GM18870 (cell line): ENCODE results near the gene TMEM183A.
"Not testable (repeated sequence)": the region's sequence is repeated elsewhere in the genome, so short reads cannot be mapped to it uniquely, and the experiment has no call there.

ENCODE experiments used
- ATAC-seq: cut with Tn5 transposase; IDR thresholded peaks from one replicate; pipeline ENCODE4 v1.9.1; 2021; ENCODE audit warnings: moderate library complexity; ENCODE audit not compliant: unreplicated experiment

TMEM183A gene

DNA sequence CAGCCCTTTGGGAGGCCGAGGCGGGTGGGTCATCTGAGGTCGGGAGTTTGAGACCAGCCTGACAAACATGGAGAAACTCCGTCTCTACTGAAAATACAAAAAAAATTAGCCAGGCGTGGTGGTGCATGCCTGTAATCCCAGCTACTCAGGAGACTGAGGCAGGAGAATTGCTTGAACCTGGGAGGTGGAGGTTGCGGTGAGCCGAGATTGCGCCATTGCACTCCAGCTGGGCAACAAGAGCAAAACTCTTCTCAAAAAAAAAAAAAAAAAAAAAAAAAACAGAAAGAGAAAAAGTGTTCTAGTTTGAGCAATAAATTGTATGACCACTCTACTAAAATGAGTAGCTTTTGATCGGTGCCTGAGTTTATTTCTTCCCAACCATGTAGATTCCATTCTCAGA lies 21.1 kb upstream of the TMEM183A start:
- ATAC-seq: not testable (repeated sequence)

DNA sequence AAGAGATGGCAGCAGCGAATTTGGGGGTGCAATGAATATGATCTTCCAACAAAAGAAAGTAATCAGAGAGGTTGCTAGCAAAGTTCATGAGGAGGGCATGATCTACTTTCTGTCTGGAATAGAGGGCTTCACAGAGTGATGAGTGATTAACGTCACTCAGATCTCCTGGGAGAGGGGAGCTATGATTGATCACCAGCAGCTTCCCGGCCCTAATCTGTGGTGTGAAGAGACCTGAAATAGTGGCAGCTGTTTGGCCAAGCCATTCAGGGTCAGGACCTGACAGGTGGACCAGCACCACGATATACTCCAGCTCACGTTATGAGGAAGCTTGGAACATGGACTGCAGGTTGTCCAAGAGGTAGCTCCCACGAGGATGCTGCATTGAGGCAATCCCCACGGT lies 19.9 kb upstream of the TMEM183A start:
- ATAC-seq: no peak

DNA sequence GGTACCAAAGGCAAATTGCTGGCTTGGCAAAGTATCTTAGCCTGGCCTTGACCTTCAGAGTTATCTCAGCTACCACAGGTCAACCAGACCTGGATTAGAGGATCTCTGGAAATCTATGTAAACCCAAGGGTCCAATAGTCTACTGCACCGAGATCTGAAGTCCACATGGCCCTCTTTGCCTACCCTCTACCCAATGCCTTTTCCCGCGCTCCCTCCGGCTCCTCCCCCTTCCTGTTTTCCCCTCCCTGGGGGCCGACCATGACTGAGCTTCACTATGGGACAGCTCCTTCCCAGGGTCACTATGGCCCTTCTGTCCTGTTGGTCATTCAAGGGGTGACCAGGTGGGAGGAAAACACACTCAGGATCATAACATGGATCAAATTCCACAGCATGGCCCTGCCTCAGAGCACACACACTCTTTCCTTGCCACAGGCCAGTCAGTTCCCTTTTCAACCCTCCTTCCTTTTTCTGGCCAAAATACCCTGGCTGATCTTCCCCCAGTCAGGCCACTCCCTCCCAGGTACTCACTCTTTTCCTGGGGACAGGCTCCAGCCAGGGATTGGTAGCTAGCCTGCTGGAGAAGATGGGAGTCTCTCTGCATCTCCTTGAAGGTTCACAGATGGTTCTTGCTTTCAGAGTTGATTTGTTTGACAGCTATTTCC lies 19.1 kb upstream of the TMEM183A start:
- no peak for ATAC-seq

DNA sequence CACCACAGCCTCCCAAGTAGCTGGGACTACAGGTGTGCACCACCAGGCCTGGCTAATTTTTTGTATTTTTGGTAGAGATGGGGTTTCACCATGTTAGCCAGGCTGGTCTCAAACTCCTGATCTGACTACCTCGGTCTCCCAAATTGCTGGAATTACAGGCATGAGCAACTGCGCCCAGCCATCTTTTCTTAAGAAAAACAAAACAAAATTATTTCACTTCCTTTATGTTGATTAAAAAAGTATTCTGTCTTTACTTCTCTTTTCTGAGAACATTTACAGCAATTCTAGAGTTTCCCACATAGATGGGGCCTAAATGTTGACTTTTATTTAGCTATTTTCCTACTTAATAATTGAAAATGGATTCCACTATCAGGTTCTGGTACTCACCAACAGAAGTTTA lies 17.3 kb upstream of the TMEM183A start:
- ATAC-seq: no peak

DNA sequence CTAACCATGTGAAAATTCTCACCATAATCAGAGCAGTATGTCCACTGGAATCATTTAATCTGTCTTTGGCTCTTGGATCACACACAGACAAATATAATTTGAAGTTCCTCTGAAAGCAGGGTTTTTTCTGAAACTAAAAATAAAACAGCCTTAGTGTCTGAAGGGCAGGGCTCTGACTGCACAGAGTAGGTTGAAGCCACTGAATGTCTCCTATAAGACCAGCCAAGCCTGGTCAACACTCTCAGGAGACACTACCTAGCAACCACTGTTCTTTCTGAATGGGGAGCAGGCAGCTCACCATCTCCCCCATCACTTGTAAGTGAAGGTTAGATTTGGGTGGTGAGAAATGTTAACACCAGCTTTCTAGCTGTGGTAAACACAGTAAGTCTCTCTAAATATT lies 16.1 kb upstream of the TMEM183A start:
- ATAC-seq: no peak

DNA sequence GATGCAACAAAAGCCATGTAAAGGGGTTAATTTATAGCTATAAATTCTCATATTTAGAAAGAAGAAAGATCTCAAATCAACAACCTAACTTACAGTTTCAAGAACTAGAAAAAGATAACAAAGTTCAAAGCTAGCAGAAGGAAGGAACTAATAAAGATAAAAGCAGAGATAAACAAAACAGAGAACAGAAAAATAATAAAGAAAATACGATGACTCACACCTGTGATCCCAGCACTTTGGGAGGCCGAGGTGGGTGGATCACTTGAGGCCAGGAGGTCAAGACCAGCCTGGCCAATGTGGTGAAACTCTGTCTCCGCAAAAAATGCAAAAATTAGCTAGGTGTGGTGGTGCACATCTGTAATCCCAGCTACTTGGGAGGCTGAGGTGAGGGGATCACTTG lies 12.4 kb upstream of the TMEM183A start:
- no peak for ATAC-seq

DNA sequence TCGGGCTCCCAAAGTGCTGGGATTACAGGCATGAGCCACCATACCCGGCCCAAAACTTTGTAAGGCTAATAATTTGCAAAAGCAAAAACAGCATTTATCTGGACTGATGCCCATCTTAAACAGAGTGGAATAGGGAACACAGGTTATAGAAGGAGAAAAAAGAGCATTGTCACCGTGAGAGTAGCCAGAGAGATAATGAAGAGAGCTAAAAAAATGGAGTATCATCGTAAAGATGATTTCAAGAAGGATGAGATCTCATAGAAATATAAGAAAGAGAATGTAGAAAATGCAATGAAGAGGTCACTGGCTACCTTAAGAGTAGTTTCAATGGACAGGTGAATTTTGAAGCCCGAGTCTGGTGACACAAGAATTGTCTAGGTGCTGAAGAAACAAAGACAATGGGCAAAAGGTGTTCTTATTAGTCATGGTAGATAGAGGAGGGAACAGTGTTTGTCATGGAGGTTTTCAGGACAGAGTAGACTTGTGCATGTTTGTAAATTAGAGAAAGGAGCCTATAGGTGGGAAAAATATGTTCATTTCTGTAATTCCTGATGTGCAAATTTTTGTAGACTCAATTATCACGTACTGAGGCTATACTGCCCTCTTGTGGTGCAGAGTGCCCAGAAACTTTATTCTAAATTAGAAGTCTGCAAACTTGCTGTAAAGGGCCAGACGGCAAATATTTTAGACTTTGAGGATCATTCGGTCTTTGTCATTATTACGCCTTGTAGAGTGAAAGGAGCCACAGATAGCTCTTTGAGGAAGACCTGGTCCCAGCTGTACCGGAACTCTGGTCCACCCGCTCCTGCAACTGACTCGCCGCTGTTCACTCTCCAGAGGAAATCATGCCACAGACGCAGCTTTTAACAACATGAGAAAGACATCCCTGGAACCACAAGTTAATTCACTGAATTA lies 8.1 kb upstream of the TMEM183A start:
- no peak for ATAC-seq

DNA sequence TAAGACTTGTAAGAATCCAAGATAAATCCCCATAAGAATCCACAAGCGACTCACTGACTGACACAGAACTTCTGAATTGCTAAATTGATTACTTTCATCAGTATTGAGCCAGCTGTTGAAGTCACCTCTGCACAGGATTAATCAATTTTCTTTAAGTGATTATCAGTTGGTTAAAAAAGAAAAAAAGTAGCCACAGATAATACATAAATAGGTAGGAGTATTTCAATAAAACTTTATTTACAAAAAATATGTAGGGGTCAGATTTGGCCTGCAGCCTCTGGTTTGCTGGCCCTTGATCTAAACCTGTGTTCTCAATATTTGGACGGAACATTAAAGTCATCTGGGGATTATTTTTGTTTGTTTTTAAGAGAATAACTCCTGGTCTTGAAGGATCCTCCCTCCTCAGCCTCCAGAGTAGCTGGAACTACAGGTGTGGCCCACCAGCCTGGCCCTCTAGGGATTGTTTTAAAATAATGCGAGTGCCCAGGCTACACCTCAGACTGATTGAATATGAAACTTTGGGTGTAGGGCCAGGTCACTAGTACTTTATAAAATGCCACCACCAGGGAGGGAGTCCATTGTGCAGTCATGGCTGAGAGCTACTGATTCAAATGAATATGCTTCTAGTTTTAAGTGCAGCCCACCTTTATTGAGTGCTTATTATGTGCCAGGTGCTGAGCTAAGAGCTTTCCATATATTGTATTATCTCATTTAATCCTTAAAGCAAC lies 6.8 kb upstream of the TMEM183A start:
- no peak for ATAC-seq

DNA sequence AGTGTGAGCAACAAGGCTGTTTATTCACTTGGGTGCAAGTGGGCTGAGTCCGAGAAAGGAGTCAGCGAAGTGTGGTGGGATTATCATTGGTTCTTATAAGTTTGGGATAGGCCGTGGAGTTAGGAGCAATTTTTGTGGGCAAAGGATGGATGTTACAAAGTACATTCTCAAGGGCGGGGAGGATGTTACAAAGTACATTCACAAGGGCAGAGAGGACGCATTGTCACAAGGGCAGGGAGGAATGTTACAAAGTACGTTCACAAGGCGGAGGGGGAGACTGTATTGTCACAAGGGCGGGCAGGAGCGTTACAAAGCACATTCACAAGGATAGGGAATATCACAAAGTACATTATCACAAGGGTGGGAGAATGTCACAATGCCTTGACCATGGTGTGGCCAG lies 5.2 kb upstream of the TMEM183A start:
- no peak for ATAC-seq

DNA sequence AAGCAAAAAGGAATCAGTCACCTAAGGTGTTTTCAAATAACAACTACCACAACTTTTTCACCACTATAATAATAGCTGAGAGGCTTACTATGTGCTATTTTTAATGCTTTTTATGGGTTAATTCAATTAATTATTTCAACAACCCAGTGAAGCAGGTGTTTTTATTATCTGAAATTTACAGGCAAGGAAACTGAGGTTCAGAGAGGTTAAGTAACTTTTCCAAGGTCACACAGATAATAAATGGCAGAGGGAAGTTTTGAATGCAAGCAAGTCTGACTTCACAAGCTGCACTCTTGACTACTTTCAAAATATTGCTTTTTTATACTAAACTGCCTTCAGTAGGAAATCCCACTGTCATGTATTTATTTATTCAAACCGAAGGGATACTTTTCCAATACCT lies 4.2 kb upstream of the TMEM183A start:
- no peak for ATAC-seq

DNA sequence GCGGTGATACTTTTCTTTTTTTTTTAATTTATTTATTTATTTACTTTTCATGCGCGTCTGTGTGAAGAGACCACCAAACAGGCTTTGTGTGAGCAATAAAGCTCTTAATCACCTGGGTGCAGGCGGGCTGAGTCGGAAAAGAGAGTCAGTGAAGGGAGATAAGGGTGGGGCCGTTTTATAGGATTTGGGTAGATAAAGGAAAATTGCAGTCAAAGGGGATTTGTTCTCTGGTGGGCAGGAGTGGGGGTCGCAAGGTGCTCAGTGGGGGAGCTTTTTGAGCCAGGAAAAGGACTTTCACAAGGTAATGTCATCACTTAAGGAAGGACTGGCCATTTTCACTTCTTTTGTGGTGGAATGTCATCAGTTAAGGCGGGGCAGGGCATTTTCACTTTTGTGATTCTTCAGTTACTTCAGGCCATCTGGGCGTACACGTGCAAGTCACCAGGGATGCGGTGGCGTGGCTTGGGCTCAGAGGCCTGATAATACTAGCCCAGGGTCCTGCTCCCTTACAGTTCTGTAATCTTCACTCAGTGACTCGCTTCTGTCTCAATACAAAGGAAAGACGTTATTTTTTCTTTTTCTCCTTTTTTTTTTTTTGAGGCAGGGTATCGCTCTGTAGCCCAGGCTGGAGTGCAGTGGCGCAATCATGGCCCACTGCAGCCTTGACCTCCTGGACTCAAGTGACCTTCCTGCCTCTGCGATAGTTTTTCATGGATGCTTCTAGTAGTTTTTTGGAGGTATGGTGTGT lies 1.6 kb upstream of the TMEM183A start:
- ATAC-seq: not testable (repeated sequence)

DNA sequence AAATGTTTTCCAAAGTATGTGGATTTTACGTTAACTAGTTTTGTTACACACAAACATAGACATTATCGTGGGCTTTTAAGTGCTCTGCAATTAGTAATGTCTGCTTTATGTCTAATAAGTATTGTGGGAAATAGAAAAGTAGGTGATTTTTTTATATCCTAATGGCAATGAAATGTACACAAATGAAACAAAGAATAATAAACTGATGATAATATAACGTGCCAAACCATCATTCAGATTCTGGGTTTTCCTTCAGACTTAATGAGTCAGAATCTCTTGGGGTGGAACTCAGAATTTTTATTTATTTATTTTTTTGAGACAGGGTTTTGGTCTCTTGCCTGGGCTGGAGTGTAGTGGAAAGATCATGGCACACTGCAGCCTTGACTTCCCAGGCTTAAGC lies 2.0 kb downstream of the TMEM183A start:
- ATAC-seq: no peak

DNA sequence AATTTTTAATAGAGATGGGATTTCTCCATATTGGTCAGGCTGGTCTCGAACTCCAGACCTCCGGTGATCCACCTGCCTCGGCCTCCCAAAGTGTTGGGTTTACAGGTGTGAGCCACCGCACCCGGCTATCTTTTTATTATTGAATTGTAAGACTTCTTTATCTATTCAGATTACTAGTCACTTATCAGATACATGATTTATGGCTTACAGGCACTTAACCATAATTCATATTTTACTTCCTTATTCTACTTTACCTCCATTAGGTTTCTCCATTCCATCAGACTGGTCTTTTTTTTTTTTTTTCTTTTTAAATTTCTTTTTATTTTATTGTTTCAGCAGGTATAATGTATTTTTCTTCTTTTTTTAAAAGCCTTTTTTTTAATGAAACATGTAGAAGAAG lies 4.4 kb downstream of the TMEM183A start:
- ATAC-seq: no peak

DNA sequence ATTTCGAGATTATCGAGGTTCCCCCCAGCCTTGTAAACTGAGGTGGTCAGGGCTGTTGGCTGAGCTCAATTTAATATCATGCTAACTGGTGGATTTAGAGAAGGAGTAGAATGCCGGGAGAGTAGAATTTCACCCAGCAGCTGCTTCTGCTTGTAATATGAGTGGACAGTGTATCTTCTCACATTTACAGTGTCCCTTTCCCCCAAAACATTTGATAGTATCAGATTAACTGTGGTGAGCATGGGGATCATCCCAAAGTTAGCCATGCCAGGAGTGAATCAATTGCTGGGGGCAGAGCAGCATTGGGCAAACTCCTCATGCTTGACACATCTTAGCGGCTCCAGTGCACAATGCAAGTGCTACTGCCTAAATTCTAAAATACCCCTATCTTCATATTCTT lies 9.9 kb downstream of the TMEM183A start:
- no peak for ATAC-seq

DNA sequence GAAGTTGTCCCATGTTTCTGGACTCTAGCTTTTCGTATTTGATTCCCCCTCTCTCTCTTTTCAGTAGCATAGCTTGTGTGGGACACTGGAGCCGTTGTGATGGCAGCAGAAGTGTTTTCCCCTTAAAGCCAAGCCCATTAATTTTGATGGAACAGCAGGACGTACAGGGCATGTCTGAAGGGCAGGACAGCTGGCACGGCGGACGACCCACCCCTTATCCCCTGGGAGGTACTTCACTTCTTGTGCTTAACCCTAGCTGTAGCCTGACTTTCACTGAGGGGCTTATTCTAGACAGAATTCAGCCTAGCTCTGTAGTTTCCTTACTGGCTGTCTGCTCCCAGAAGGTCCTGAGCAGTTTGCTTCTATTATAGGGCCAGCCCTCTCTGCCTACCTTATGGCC lies 10.5 kb downstream of the TMEM183A start:
- ATAC-seq: no peak

DNA sequence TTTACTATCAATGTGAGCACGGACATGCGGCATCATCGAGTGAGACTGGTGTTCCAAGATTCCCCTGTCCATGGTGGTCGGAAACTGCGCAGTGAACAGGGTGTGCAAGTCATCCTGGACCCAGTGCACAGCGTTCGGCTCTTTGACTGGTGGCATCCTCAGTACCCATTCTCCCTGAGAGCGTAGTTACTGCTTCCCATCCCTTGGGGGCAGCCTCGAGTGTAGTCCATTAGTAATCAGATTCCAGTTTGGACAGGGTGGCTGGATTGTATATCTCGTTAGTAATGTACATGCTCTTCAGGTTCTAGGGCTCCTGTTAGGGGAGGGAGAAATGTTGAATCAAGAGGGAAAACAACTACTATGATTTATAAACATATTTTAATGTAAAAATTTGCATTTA lies 15.7 kb downstream of the TMEM183A start:
- not testable (repeated sequence) for ATAC-seq

DNA sequence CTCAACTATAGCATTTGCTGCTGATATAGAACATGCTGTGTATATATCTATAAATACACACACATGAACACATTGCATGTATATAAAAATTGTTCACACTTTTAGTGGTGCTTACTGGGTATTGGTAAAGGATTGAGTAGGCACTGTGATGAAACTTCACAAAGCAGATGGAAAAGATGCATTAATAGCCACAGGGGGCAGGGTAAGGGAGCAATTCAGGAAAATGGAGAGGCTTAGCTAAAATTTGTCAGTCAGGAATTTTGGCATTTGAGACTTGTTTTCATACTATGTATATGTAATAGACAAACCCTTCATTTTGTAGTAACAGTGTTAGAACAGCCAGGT lies 18.5 kb downstream of the TMEM183A start:
- no peak for ATAC-seq

DNA sequence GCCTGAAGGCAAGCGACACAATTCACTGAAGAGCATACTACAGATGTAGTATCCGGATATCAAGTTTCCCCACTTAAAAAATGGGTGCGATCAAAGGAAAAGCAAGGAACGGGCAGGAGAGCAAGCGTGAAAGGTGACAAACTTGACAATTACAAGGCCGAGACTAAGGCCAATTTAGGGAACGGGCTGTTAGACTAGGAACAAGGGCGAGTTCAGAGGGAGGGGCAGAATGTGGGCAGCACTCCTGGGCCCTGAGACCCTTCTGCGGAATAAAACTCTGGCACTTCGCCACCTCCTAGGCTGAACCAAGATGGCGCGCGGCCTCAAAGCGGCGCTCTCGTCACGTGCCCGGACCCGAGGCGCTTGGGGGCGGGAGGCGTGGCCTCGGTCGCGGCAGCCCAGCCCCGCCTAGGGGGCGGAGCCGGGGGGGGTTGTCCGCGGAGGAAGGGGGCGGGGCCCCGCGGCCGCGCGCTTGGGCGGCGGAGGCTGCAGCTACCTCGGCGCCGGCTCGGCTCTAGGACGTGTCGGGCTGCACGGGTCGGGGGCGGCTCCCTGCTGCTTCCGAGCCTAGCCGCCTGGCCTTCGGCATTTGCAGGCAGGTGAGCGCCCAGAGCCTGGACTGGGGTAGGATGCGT lies 19.0 kb downstream of the TMEM183A start, which contains the start of gene PPFIA4:
TSS of gene PPFIA4 (plus strand) at position 461 of the 635 bp plus-strand sequence. CDS start 12,518 bp downstream, outside the sequence.
- ATAC-seq: no peak

DNA sequence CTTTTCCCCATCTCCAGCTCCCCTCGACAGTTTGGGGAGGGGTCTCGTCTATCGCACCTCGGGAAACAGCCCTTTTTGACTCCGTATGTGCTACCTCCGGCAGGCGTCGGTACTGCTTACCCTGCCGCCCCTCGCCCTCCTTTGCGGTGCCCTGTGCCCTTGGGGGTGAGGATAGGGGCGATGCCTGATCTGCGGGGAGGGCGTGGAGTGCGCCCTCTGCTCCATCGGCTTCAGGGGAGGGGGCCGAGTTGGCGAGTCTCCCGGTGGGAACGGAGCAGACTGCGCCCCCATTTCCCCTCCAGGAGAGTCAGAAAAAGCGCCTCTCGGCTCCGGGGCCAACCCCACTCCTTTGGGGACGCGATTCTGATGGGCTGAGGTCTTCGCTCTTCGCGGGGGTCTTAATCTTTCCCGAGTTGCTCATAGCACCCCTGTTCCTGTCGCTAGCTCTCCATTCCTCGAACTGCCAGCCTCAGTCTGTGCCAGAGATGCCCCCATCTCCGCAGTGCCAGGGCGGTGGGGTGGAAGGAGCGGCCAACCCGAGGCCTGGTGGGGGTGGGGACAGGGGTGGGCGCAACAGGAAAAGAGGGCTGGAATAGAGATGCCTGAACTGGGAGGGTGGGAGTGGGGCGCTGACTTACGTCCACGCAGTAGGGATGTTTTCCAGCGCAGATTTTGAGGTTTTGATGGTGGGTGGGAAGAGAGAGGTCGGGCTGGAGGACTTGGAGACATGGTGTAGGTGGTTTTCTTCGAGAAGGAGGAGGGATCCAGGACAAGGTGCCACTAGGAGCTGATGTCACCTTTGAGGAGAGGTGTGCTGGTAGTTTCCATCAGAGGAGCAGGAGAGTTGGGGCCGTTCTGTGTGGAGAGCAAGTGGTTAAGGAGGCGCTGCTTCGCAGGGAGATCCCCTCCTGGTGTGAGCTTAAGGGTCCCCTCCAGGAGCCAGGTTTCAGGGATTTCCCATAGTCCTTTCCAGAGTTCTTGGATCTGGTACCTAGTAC lies 19.8 kb downstream of the TMEM183A start:
- ATAC-seq: no peak
